ENCODE data around the gene SEL1L3.

GRCh38 chr4:25860586-25861279 lies 2.1 kb downstream of the SEL1L3 start:
- TF ChIP-seq CTCF (conservative IDR thresholded peaks at IDR 0.05; ENCODE audit: low read length) (no peak), EZH2phosphoT487 (IDR thresholded peaks at IDR 0.05; ENCODE audit: borderline replicate concordance, low read depth, low read length) (no peak)

All from OCI-LY7 (cell line).